Peyer's patch (tissue), 4 donors: ENCODE measurements around the gene AWAT1. TPM values are rescaled to one million over a fixed set of nuclear protein-coding genes. Genes with fewer than 3 reads are reported as not detected.
"Not testable (repeated sequence)": the region's sequence is repeated elsewhere in the genome, so short reads cannot be mapped to it uniquely, and the experiment has no call there.

Experiments used
- DNase-seq, 3 donors: peaks; one replicate each; pipeline ENCODE4 v3.0.0-alpha.2; 2017 to 2019
- H3K27ac ChIP-seq, 4 donors: fragments of 200-600 bp; sonication (generic); one replicate each; pipeline ENCODE4 v1.5.1; 2016 to 2019
- H3K27me3 ChIP-seq, 2 donors: fragments of 200-600 bp; sonication (generic); one replicate each; pipeline ENCODE4 v1.5.1; 2019
- H3K36me3 ChIP-seq, 3 donors: fragments of 200-600 bp; sonication (generic); one replicate each; pipeline ENCODE4 v1.5.1; 2016 to 2019
- H3K4me1 ChIP-seq, 4 donors: fragments of 200-600 bp; sonication (generic); one replicate each; pipeline ENCODE4 v1.5.1; 2016 to 2019
- H3K4me3 ChIP-seq, 4 donors: fragments of 200-600 bp; sonication (generic); 1 replicate in 3 of 4; 2 replicates in 1 of 4; pipeline ENCODE4 v1.5.1; 2016 to 2019; ENCODE audit warnings: mild to moderate bottlenecking in 1 of 4
- H3K9me3 ChIP-seq, 4 donors: fragments of 200-600 bp; sonication (generic); one replicate each; pipeline ENCODE4 v1.5.1; 2016 to 2019; ENCODE audit warnings: mild to moderate bottlenecking in 1 of 4
- POLR2A ChIP-seq, 2 donors: fragments of 450-650 bp; IDR thresholded peaks; one replicate each; pipeline ENCODE4 v1.5.1; 2017; ENCODE audit warnings: antibody characterized with exemption in 2 of 2, mild to moderate bottlenecking in 2 of 2, moderate library complexity in 2 of 2
- total RNA-seq, 4 donors: library from RNA; depleted of rRNA; stranded (reverse); fragments of >200 nt; gene quantifications; one replicate each; pipeline ENCODE4 v1.1.0, GENCODE V29; 2016
- TF ChIP-seq, protein P1 (sequence below), 6 experiments: fragments of 450-650 bp in 4 of 6; fragments of 200-600 bp in 2 of 6; sonication (generic) in 1 of 6; IDR thresholded peaks; one replicate each; pipeline ENCODE4 v1.5.1; 2017 to 2019; ENCODE audit warnings: antibody characterized with exemption in 6 of 6, mild to moderate bottlenecking in 3 of 6, moderate library complexity in 1 of 6

The AWAT1 gene
- total RNA-seq, 4 donors from 2014 or later, result not detected

DNA sequence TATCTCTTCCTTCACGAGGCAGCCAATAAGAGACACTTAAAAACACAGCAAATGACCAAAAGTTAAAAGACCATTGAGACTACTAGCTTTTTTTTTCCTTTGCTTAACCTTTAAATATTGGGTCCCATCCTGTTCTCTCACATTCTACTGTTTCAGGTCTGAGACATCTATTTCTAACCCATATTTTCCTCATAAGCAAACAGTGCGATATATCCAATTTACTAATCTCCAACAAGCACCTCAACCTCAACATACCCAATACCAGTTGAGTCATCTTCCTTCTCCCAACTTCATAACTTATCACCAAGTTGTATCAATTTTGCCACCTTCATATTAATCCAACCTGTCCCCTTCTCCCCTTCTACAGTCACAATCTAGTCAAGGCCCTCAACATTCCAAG is 7.0 kb downstream of the AWAT1 start:
- Histone ChIP-seq H3K27me3 (no peaks in the 10 kb centered on the region), H3K27ac (no peak overlapping the region), H3K4me3 (no peak overlapping the region), H3K9me3 (no peaks in the 10 kb centered on the region), H3K36me3 (no peaks in the 10 kb centered on the region), H3K4me1 (no peaks in the 10 kb centered on the region)
- no peak for TF ChIP-seq POLR2A (IDR thresholded peaks at IDR 0.05)
- TF ChIP-seq, protein P1, sequence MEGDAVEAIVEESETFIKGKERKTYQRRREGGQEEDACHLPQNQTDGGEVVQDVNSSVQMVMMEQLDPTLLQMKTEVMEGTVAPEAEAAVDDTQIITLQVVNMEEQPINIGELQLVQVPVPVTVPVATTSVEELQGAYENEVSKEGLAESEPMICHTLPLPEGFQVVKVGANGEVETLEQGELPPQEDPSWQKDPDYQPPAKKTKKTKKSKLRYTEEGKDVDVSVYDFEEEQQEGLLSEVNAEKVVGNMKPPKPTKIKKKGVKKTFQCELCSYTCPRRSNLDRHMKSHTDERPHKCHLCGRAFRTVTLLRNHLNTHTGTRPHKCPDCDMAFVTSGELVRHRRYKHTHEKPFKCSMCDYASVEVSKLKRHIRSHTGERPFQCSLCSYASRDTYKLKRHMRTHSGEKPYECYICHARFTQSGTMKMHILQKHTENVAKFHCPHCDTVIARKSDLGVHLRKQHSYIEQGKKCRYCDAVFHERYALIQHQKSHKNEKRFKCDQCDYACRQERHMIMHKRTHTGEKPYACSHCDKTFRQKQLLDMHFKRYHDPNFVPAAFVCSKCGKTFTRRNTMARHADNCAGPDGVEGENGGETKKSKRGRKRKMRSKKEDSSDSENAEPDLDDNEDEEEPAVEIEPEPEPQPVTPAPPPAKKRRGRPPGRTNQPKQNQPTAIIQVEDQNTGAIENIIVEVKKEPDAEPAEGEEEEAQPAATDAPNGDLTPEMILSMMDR (IDR thresholded peaks at IDR 0.05), result no peak
- DNase-seq, result no peak

DNA sequence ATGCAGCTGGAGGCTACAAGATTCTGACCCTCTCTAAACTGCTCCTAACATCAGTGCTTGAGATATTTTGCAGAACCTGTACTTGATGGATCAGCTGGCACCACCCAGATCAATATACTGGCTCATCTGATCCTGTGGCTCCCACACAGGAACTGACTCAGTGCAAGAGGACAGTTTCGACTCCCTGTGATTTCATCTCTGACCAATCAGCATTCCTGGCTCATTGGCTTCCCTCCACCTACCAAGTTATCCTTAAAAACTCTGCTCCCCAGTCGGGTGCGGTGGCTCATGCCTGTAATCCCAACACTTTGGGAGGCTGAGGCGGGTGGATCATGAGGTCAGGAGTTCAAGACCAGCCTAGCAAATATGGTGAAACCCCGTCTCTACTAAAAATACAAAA is 9.1 kb downstream of the AWAT1 start:
- H3K9me3 ChIP-seq, H3K4me1 ChIP-seq, H3K36me3 ChIP-seq, H3K4me3 ChIP-seq, H3K27me3 ChIP-seq, H3K27ac ChIP-seq, DNase-seq: not testable (repeated sequence)

DNA sequence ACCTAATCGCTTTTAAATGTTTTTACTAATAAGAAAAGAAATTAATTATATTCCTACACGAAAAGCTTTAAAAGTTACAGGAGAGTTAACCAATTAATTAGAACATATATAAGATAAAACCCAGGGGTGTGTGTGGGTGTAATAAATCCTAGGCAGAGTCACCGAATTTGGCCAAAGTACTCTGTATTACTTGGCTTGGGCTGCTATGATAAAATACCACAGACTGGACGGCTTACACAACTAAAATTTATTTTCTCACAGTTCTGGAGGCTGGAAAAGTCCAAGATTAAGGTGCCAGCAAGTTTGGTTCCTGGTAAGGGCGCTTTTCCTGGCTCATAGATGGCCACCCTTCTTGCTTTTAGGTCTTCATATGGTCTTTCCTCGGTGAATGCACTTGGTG is 10.4 kb downstream of the AWAT1 start:
- H3K27ac ChIP-seq, result no peak overlapping the region
- no peaks in the 10 kb centered on the region for H3K9me3 ChIP-seq
- no peaks in the 10 kb centered on the region for H3K36me3 ChIP-seq
- no peaks in the 10 kb centered on the region for H3K4me1 ChIP-seq
- no peak for TF ChIP-seq POLR2A (IDR thresholded peaks at IDR 0.05)
- TF ChIP-seq, protein P1 (IDR thresholded peaks at IDR 0.05), result no peak
- no peaks in the 10 kb centered on the region for H3K27me3 ChIP-seq
- H3K4me3 ChIP-seq, result no peak overlapping the region
- DNase-seq, result no peak

DNA sequence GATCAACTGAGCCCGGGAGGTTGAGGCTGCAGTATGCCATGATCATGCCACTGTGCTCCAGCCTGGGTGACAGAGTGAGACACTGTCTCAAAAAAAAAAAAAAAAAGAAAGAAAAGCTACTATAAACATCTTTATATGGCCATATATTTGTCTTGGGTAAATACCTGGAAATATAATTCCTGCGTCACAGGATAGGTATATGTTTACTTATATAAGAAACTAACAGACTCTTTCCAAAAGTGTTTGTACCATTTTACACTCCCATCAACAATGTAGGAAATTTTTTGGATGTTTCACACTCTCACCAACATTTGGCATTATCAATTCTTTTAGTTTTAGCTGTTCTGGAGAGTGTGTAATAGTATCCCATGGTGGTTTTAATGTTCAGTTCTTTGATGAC is 12.8 kb downstream of the AWAT1 start:
- H3K27me3 ChIP-seq, result no peaks in the 10 kb centered on the region
- no peak overlapping the region for H3K4me3 ChIP-seq
- TF ChIP-seq, protein P1 (IDR thresholded peaks at IDR 0.05), result no peak
- TF ChIP-seq POLR2A (IDR thresholded peaks at IDR 0.05), result no peak
- H3K36me3 ChIP-seq, result no peaks in the 10 kb centered on the region
- H3K4me1 ChIP-seq, result no peaks in the 10 kb centered on the region
- no peaks in the 10 kb centered on the region for H3K9me3 ChIP-seq
- no peak for DNase-seq
- no peak overlapping the region for H3K27ac ChIP-seq

DNA sequence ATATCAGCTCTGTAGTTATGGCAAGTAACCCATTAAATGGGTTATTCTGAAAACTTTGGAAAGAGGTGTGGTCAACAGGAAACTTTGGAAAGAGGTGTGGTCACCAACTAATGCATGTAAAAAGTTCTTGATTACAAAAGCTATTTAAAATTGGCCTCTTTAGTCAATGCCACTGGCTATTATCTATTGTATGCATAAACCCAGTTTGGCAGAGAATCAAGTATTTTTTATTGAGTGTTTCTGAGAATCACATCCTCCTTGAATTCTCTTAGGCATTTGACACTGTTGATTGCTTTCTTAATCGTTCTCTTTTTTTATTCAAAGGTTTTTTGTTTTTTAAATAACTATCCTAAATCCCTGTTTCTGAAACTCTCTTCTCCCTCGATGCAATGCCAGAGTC is 18.0 kb downstream of the AWAT1 start:
- DNase-seq, result no peak
- Histone ChIP-seq H3K9me3 (no peaks in the 10 kb centered on the region), H3K27me3 (no peaks in the 10 kb centered on the region), H3K4me3 (no peak overlapping the region), H3K4me1 (no peaks in the 10 kb centered on the region), H3K27ac (no peak overlapping the region), H3K36me3 (no peaks in the 10 kb centered on the region)
- no peak for TF ChIP-seq POLR2A (IDR thresholded peaks at IDR 0.05)
- TF ChIP-seq, protein P1 (IDR thresholded peaks at IDR 0.05), result no peak

DNA sequence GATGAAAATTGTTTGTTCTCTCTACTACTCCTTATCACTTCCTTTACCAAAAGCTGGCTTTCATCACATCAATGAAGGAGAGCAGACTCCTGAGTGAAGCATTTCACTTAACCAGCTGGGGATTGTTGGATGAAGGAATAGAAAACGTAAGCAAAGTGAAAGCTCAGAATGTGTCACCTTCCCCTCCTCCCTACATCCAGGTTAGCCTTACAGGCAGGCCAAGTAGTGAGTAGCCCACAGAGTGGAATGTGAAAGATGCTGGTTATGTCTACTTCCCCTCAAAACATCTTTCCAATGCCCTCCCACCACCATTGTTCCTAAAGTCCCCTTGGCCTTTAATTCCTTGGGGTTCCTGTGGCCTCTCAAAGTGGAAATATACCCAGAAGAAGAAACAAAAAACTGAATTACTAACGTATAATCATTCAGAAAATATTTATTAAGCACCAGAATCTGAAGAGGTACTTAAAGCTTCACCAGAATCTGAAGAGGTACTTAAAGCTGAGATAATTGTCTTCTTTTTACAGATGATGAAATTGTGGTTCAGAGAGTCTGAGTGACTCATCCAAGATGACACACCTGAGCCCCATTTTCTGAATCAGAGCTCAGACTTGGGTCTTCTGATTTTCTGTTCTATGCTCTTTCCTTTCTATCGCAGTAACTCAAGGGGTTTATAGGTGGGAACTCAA is 19.1 kb downstream of the AWAT1 start:
- TF ChIP-seq POLR2A (IDR thresholded peaks at IDR 0.05), result no peak
- TF ChIP-seq, protein P1 (IDR thresholded peaks at IDR 0.05), result no peak
- Histone ChIP-seq H3K4me3 (no peak overlapping the region), H3K36me3 (no peaks in the 10 kb centered on the region), H3K4me1 (no peaks in the 10 kb centered on the region), H3K27ac (no peak overlapping the region), H3K9me3 (no peaks in the 10 kb centered on the region), H3K27me3 (no peaks in the 10 kb centered on the region)
- no peak for DNase-seq
